Gastroesophageal sphincter (tissue), 4 donors: ENCODE results near the gene SNF8. TPM values are rescaled to one million over a fixed set of nuclear protein-coding genes. Genes with fewer than 3 reads are reported as not detected.

Experiments
- ATAC-seq: fragments of 150-250 bp; one replicate; pipeline ENCODE4 v1.9.1; 2016; ENCODE audit warnings: mild to moderate bottlenecking, moderate library complexity
- H3K27ac ChIP-seq, 4 donors: fragments of 200-600 bp; sonication (generic) in 3 of 4; 1 replicate in 3 of 4; 2 replicates in 1 of 4; pipeline ENCODE4 v1.5.1; 2016 to 2019
- H3K27me3 ChIP-seq: fragments of 200-600 bp; sonication (generic); one replicate; pipeline ENCODE4 v1.5.1; 2019
- H3K36me3 ChIP-seq, 2 donors: fragments of 200-600 bp; sonication (generic); one replicate each; pipeline ENCODE4 v1.5.1; 2019; ENCODE audit warnings: control low read depth in 1 of 2
- H3K4me1 ChIP-seq, 3 donors: fragments of 200-600 bp; sonication (generic); 1 replicate in 2 of 3; 2 replicates in 1 of 3; pipeline ENCODE4 v1.5.1; 2016 to 2019; ENCODE audit warnings: control low read depth in 2 of 3
- H3K4me3 ChIP-seq, 2 donors: fragments of 200-600 bp; sonication (generic); one replicate each; pipeline ENCODE4 v1.5.1; 2019; ENCODE audit warnings: mild to moderate bottlenecking in 1 of 2, moderate library complexity in 1 of 2
- H3K9me3 ChIP-seq, 3 donors: fragments of 200-600 bp; sonication (generic); one replicate each; pipeline ENCODE4 v1.5.1; 2017 to 2019; ENCODE audit warnings: control low read depth in 2 of 3
- EP300 ChIP-seq: sonication (generic); formaldehyde crosslinking; IDR thresholded peaks from one replicate; pipeline ENCODE4 v1.6.1; 2017; ENCODE audit warnings: antibody characterized with exemption, mild to moderate bottlenecking
- POLR2A ChIP-seq, 2 donors: fragments of 450-650 bp; IDR thresholded peaks; one replicate each; pipeline ENCODE4 v1.6.1; 2017; ENCODE audit warnings: antibody characterized with exemption in 2 of 2, mild to moderate bottlenecking in 2 of 2, moderate library complexity in 1 of 2
- POLR2AphosphoS5 ChIP-seq: sonication (generic); formaldehyde crosslinking; IDR thresholded peaks from one replicate; pipeline ENCODE4 v1.6.1; 2017; ENCODE audit warnings: antibody characterized with exemption
- WGBS, 2 donors: methylation state at CpG; one replicate each; pipeline ENCODE4 v1.1.5; 2018; ENCODE audit warnings: low coverage in 1 of 2; 5-methylcytosine and 5-hydroxymethylcytosine counted together
- total RNA-seq, 4 donors: library from RNA; depleted of rRNA; stranded (reverse); fragments of >200 nt; gene quantifications; one replicate each; pipeline ENCODE4 v1.1.0, GENCODE V29; 2016
- TF ChIP-seq, protein P1 (sequence below), 4 experiments: fragments of 200-600 bp in 2 of 4; fragments of 450-650 bp in 2 of 4; sonication (generic) in 1 of 4; IDR thresholded peaks; one replicate each; pipeline ENCODE4 v1.5.1; 2017 to 2019; ENCODE audit warnings: antibody characterized with exemption in 4 of 4, mild to moderate bottlenecking in 2 of 4, moderate library complexity in 2 of 4

SNF8 gene
- total RNA-seq, 4 donors from 2014 or later = 74.3 to 127 (median 97.0) TPM

DNA sequence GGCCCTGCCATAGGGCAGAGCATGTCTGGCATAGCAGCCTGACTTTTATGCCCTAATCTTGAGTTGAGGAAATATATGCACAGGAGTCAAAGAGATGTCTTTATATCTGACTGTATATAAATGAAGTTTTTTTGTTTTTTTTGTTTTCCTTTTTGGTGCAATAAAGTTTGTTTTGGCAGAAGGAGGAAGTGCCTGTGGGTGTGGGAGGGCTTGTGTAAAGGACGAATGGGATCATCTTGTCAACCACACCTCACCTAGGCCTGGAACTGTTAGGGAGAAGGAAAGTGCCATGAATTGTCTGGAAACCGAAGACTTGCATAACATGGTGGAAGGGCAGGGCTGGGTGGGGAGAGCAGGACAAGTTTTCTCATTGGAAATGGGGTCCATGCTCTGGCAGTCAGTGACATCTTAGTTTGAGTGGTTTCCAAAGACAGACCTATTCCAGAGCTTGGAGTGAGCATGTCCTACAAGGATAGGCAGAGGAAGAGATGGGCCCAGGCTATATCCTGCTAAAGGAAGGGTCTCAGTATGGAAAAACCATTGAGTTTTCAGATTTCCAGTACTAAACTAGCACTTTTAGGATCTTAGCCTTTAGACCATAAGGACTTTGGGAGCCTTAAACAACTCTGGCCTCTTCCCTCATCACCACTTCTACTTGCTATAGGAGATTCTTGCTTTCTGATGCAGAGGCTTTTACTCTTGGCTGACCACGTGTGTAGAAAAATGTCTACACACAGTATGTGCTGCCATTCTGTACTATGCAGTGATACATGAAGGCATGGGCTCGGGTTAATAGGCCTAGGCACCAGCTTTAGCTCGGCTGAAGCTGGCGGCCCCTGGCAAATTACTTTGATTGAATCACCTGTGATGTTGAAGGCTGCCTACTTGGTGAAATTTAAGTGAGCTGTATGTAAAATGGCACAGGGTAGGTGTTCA is 15.5 kb downstream of the SNF8 start:
- no peaks in the 10 kb centered on the region for H3K4me1 ChIP-seq
- ATAC-seq = no peak
- H3K27me3 ChIP-seq = no peaks in the 10 kb centered on the region
- peaks cover 0 to 100% of the 10 kb centered on the region in 2 donors for H3K36me3 ChIP-seq
- H3K27ac ChIP-seq = no peak overlapping the region
- no peak overlapping the region for H3K4me3 ChIP-seq
- no peaks in the 10 kb centered on the region for H3K9me3 ChIP-seq
- 53 to 67% methylated on average over 3 to 4 of the region's 6 CpGs for WGBS, 2 donors
- TF ChIP-seq POLR2AphosphoS5 (no peak), POLR2A (IDR thresholded peaks at IDR 0.05) (no peak), EP300 (no peak)
- TF ChIP-seq, protein P1, sequence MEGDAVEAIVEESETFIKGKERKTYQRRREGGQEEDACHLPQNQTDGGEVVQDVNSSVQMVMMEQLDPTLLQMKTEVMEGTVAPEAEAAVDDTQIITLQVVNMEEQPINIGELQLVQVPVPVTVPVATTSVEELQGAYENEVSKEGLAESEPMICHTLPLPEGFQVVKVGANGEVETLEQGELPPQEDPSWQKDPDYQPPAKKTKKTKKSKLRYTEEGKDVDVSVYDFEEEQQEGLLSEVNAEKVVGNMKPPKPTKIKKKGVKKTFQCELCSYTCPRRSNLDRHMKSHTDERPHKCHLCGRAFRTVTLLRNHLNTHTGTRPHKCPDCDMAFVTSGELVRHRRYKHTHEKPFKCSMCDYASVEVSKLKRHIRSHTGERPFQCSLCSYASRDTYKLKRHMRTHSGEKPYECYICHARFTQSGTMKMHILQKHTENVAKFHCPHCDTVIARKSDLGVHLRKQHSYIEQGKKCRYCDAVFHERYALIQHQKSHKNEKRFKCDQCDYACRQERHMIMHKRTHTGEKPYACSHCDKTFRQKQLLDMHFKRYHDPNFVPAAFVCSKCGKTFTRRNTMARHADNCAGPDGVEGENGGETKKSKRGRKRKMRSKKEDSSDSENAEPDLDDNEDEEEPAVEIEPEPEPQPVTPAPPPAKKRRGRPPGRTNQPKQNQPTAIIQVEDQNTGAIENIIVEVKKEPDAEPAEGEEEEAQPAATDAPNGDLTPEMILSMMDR (IDR thresholded peaks at IDR 0.05) = no peak

DNA sequence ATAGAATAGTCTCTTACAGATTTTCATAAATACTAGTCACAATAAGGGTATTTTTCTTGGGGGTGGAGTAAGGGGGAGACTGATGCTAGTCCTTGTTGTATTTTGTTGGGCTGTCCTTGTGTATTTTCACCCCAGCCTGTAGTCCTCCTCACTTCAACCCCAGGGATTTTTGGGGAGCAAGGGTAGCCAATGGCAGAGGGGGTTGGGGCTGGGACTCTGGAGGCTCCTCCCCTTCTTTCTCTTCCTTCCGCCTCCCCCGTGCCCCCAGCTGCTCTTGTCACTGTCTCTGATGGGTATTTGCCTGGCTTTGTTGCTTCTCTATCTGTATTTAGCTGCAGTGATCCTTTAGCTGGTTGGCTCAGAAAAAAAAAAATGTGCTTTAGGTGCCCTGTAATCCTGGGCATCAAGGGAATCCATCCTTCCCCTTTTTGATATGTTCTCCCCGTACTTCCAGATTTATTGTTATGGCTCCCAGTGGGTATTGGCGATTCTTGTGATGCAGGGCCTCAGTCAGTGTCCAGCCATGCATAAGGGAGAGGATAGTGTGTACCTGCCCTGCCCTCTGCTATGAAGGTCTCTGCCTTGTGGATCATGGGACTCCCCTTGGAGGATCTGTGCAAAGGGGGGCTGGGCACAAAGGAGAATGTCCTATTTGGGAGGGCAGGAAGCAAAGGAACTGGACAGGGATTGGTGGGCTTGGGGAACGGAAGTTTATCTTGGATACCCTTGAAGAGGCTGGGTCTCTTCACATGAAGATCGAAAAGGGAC is 16.5 kb downstream of the SNF8 start:
- Histone ChIP-seq H3K9me3 (no peaks in the 10 kb centered on the region), H3K27ac (no peak overlapping the region), H3K4me1 (no peaks in the 10 kb centered on the region), H3K4me3 (no peak overlapping the region), H3K27me3 (no peaks in the 10 kb centered on the region), H3K36me3 (peaks cover 0 to 100% of the 10 kb centered on the region in 2 donors)
- TF ChIP-seq POLR2A (IDR thresholded peaks at IDR 0.05) = no peak
- TF ChIP-seq POLR2AphosphoS5 = no peak
- TF ChIP-seq EP300 = no peak
- TF ChIP-seq, protein P1 (IDR thresholded peaks at IDR 0.05) = no peak
- 77 to 92% methylated on average over 2 to 6 of the region's 6 CpGs for WGBS, 2 donors
- no peak for ATAC-seq

DNA sequence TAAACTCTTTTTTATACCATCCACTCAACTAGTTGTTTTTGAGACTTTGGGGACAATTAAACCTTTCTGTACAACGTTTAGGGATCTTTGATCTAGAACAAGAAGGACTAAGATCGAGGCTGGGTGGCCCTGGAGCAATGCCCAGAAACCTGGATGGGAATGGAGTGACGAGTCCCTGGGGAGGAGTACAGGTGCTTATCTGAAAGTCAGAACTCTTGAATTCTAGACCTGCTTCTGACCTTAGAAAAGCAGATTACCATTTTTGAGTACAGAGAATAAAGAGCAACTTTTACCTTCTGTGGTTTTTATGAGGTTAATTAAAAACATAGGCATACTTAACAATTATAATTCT is 18.7 kb downstream of the SNF8 start:
- ATAC-seq = no peak
- Histone ChIP-seq H3K9me3 (no peaks in the 10 kb centered on the region), H3K27ac (no peak overlapping the region), H3K27me3 (no peaks in the 10 kb centered on the region), H3K4me3 (no peak overlapping the region), H3K36me3 (peaks cover 0 to 100% of the 10 kb centered on the region in 2 donors), H3K4me1 (no peaks in the 10 kb centered on the region)
- WGBS, 2 donors = 45 to 55% methylated on average over 2 to 3 of the region's 3 CpGs
- TF ChIP-seq, protein P1 (IDR thresholded peaks at IDR 0.05) = no peak
- TF ChIP-seq POLR2A (IDR thresholded peaks at IDR 0.05) = no peak
- no peak for TF ChIP-seq EP300
- no peak for TF ChIP-seq POLR2AphosphoS5

DNA sequence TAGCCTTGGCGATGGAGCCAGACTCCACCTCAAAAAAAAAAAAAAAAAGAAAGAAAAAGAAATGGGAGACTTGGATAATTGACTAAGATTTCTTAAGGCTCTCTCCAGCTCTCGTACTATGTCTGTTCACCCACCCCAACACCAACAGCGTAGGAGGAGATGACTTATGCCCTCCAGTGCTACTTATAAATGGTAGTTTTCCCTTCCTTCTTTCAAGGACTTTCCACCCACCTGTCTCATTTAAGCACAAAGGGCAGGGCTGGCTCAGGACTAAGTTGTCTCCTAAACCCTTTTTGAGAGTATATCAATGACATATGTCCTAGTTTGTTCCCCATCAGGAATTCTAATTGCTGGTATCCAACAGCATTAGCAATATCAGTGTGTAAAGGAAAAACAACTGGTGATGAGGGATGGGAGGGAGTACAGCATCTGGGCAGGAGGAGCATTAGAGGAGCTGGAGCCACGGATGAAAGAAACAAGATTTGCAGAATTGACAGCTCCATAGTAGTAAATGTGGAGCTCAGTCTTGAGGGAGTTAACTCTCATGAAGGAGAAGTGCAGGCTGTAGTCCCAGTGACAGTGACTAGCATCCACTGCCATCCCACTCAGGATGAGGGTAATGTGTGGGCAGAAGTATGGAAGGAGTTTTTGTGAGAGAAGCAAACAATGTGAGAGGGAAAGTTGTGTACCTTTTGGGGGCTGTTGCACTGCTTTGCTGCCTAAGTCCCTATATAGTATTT is 19.2 kb downstream of the SNF8 start:
- TF ChIP-seq POLR2A (IDR thresholded peaks at IDR 0.05) = no peak
- TF ChIP-seq, protein P1 (IDR thresholded peaks at IDR 0.05) = no peak
- no peak for TF ChIP-seq EP300
- TF ChIP-seq POLR2AphosphoS5 = no peak
- H3K27ac ChIP-seq = no peak overlapping the region
- no peaks in the 10 kb centered on the region for H3K27me3 ChIP-seq
- no peaks in the 10 kb centered on the region for H3K4me1 ChIP-seq
- H3K4me3 ChIP-seq = no peak overlapping the region
- peaks cover 0 to 100% of the 10 kb centered on the region in 2 donors for H3K36me3 ChIP-seq
- H3K9me3 ChIP-seq = no peaks in the 10 kb centered on the region
- WGBS, 2 donors = 76% methylated on average over 4 of the region's 4 CpGs; no CpG with 5 or more reads in 1 of the 2 donors
- ATAC-seq = no peak
